Epithelial cell of proximal tubule (primary cell): ENCODE data around the gene RORB. TPM values are rescaled to one million over a fixed set of nuclear protein-coding genes. Genes with fewer than 3 reads are reported as not detected.

ENCODE experiments used
- DNase-seq: peaks from one replicate; pipeline ENCODE4 v3.0.0-alpha.2; 2011; ENCODE audit warnings: low read depth
- H3K4me3 ChIP-seq: 2 replicates; pipeline ENCODE4 v1.5.1; 2011; ENCODE audit warnings: low read depth, mild to moderate bottlenecking, low read length
- CTCF ChIP-seq: conservative IDR thresholded peaks from 2 replicates; pipeline ENCODE4 v1.5.1; 2012; ENCODE audit warnings: low read depth, mild to moderate bottlenecking, low read length
- total RNA-seq: library from RNA; depleted of rRNA; stranded (reverse); fragments of >200 nt; gene quantifications from 2 replicates; pipeline ENCODE4 v1.2.3, GENCODE V29; 2015

Gene RORB
- total RNA-seq, 1 donor from 2014 or later, result not detected

GRCh38 chr9:74742191-74742790, 245.2 kb downstream of the RORB start:
- H3K4me3 ChIP-seq, result no peak overlapping the region
- no peak for DNase-seq
- no peak for TF ChIP-seq CTCF
